Measurements from ENCODE around the gene PDIA3.
"Not testable (repeated sequence)": the region's sequence is repeated elsewhere in the genome, so short reads cannot be mapped to it uniquely, and the experiment has no call there.

The PDIA3 gene

GRCh38 chr15:43815064-43815463 is 68.8 kb downstream of the PDIA3 start:
- not testable (repeated sequence) for DNase-seq (ENCODE audit: low read depth in 2 of 3, low spot score in 2 of 3)

GRCh38 chr15:43821505-43821904 is 75.3 kb downstream of the PDIA3 start:
- DNase-seq (ENCODE audit: low read depth in 2 of 3, low spot score in 2 of 3), result no peak

Measured in activated CD8-positive, alpha-beta memory T cell treated with anti-CD3 and anti-CD28 coated beads for 48 hours (primary cell).